IMR-90 (cell line): ENCODE data around the gene DNAJB8. TPM values are rescaled to one million over a fixed set of nuclear protein-coding genes. Genes with fewer than 3 reads are reported as not detected.

Experiments
- ATAC-seq: fragments of 200-7000 bp; cut with Tn5 transposase; 2 replicates; pipeline ENCODE4 v1.9.1; 2020; ENCODE audit warnings: low read depth, mild to moderate bottlenecking, moderate library complexity
- BruUV-seq: library from RNA; stranded (reverse); fragments of 400-500 nt; replicated peaks from 2 replicates; lab custom pipeline; 2021; lab: Mats Ljungman, UMichigan
- CTCF ChIA-PET: fragments of 300-600 bp; formaldehyde crosslinking; extraction: SDS; loops from one replicate; lab custom pipeline; 2021; ENCODE audit warnings: antibody characterized with exemption; lab: Yijun Ruan, JAX
- POLR2A ChIA-PET: fragments of 300-600 bp; sonication (Branson Sonifier 250); formaldehyde crosslinking; loops from one replicate; lab custom pipeline; 2022; ENCODE audit warnings: antibody characterized with exemption; ENCODE audit not compliant: unreplicated experiment; lab: Charles Lee
- DNase-seq: peaks from one replicate; pipeline ENCODE4 v3.0.0; 2013
- H2AFZ ChIP-seq: replicated peaks from 2 replicates; pipeline ENCODE3; 2013; ENCODE audit warnings: low read length, mild to moderate bottlenecking; ENCODE audit not compliant: poor library complexity
- H2AK5ac ChIP-seq: 2 replicates; pipeline ENCODE4 v1.6.1; 2013; ENCODE audit warnings: low read depth, low read length, inconsistent platforms
- H2AK9ac ChIP-seq: replicated peaks from 2 replicates; pipeline ENCODE3; 2013; ENCODE audit warnings: mild to moderate bottlenecking, low read depth, low read length, moderate library complexity; ENCODE audit not compliant: poor library complexity
- H2BK120ac ChIP-seq: 2 replicates; pipeline ENCODE4 v1.6.1; 2013; ENCODE audit warnings: low read depth, low read length, inconsistent platforms
- H2BK15ac ChIP-seq: 3 replicates; pipeline ENCODE4 v1.6.1; 2013; ENCODE audit warnings: low read depth, low read length, inconsistent platforms
- H2BK20ac ChIP-seq: 2 replicates; pipeline ENCODE4 v1.6.1; 2013; ENCODE audit warnings: low read depth, mild to moderate bottlenecking, inconsistent platforms, low read length, moderate library complexity
- H2BK5ac ChIP-seq: 2 replicates; pipeline ENCODE4 v1.6.1; 2013; ENCODE audit warnings: mild to moderate bottlenecking, low read depth, low read length, inconsistent platforms; ENCODE audit not compliant: poor library complexity, severe bottlenecking
- H3K14ac ChIP-seq: replicated peaks from 2 replicates; pipeline ENCODE4 v1.6.1; 2013; ENCODE audit warnings: low read depth, low read length, inconsistent platforms
- H3K18ac ChIP-seq: 2 replicates; pipeline ENCODE4 v1.6.1; 2013; ENCODE audit warnings: low read depth, low read length, control low read depth
- H3K23ac ChIP-seq: 2 replicates; pipeline ENCODE4 v1.6.1; 2013; ENCODE audit warnings: low read depth, low read length, inconsistent platforms
- H3K27ac ChIP-seq: 2 replicates; pipeline ENCODE4 v1.5.1; 2013; ENCODE audit warnings: mild to moderate bottlenecking, control low read depth, low read length; ENCODE audit not compliant: insufficient read depth
- H3K27me3 ChIP-seq: 2 replicates; pipeline ENCODE4 v1.6.1; 2013; ENCODE audit warnings: low read length; ENCODE audit not compliant: control insufficient read depth, insufficient read depth
- H3K36me3 ChIP-seq: 2 replicates; pipeline ENCODE4 v1.6.1; 2013; ENCODE audit warnings: low read length, mixed read lengths; ENCODE audit not compliant: control insufficient read depth, insufficient read depth
- H3K4ac ChIP-seq: 2 replicates; pipeline ENCODE4 v1.6.1; 2013; ENCODE audit warnings: low read depth, low read length, inconsistent platforms
- H3K4me1 ChIP-seq: 2 replicates; pipeline ENCODE4 v1.6.1; 2013; ENCODE audit warnings: low read length, mixed read lengths; ENCODE audit not compliant: control insufficient read depth, insufficient read depth
- H3K4me2 ChIP-seq: 2 replicates; pipeline ENCODE4 v1.6.1; 2013; ENCODE audit warnings: low read depth, mild to moderate bottlenecking, control low read depth, low read length, moderate library complexity
- H3K4me3 ChIP-seq: 2 replicates; pipeline ENCODE4 v1.5.1; 2013; ENCODE audit warnings: low read depth, mild to moderate bottlenecking, control low read depth, low read length, moderate library complexity; ENCODE audit not compliant: insufficient read depth
- H3K56ac ChIP-seq: 2 replicates; pipeline ENCODE4 v1.6.1; 2013; ENCODE audit warnings: low read length, inconsistent platforms; ENCODE audit not compliant: insufficient read depth; ENCODE audit errors: extremely low read depth
- H3K79me1 ChIP-seq, 2 experiments: 2 replicates each; pipeline ENCODE4 v1.6.1; 2013; ENCODE audit warnings: low read length in 2 of 2, inconsistent platforms in 1 of 2, low read depth in 1 of 2
- H3K9ac ChIP-seq: 2 replicates; pipeline ENCODE4 v1.6.1; 2013; ENCODE audit warnings: low read depth, low read length, control low read depth
- H3K9me1 ChIP-seq: 2 replicates; pipeline ENCODE4 v1.6.1; 2013; ENCODE audit warnings: low read length, inconsistent platforms; ENCODE audit not compliant: insufficient read depth
- H3K9me3 ChIP-seq: 2 replicates; pipeline ENCODE4 v1.6.1; 2013; ENCODE audit warnings: low read length; ENCODE audit not compliant: control insufficient read depth, insufficient read depth
- H4K20me1 ChIP-seq: 2 replicates; pipeline ENCODE4 v1.6.1; 2013; ENCODE audit warnings: low read length, inconsistent platforms; ENCODE audit not compliant: insufficient read depth
- H4K5ac ChIP-seq: 2 replicates; pipeline ENCODE4 v1.6.1; 2013; ENCODE audit warnings: mild to moderate bottlenecking, low read depth, low read length, control low read depth
- H4K8ac ChIP-seq, 2 experiments: 2 replicates each; pipeline ENCODE4 v1.6.1; 2013; ENCODE audit warnings: low read depth in 2 of 2, low read length in 2 of 2, control low read depth in 1 of 2, inconsistent platforms in 1 of 2
- H4K91ac ChIP-seq: 2 replicates; pipeline ENCODE4 v1.6.1; 2013; ENCODE audit warnings: low read depth, low read length, inconsistent platforms; ENCODE audit not compliant: insufficient read depth
- BHLHE40 ChIP-seq: fragments of 150-350 bp; IDR thresholded peaks from 2 replicates; pipeline ENCODE4 v1.6.1; 2016; ENCODE audit warnings: mild to moderate bottlenecking, low read depth, low read length
- CHD1 ChIP-seq: IDR thresholded peaks from 2 replicates; pipeline ENCODE4 v1.6.1; 2012; ENCODE audit warnings: low read depth, low read length, improper control_type of control experiment
- FOS ChIP-seq: fragments of 150-350 bp; IDR thresholded peaks from 2 replicates; pipeline ENCODE4 v1.6.1; 2016; ENCODE audit warnings: low read depth, low read length
- MAZ ChIP-seq: IDR thresholded peaks from 2 replicates; pipeline ENCODE4 v1.6.1; 2012; ENCODE audit warnings: low read depth, mild to moderate bottlenecking, low read length, improper control_type of control experiment, moderate library complexity, borderline replicate concordance
- MXI1 ChIP-seq: IDR thresholded peaks from 2 replicates; pipeline ENCODE4 v1.6.1; 2012; ENCODE audit warnings: low read depth, mild to moderate bottlenecking, low read length, moderate library complexity, borderline replicate concordance
- POLR2A ChIP-seq: IDR thresholded peaks from 2 replicates; pipeline ENCODE4 v1.6.1; 2012; ENCODE audit warnings: mild to moderate bottlenecking, low read depth, low read length
- RAD21 ChIP-seq: IDR thresholded peaks from 2 replicates; pipeline ENCODE4 v1.6.1; 2012; ENCODE audit warnings: low read length, improper control_type of control experiment
- RCOR1 ChIP-seq: IDR thresholded peaks from 2 replicates; pipeline ENCODE4 v1.6.1; 2012; ENCODE audit warnings: mild to moderate bottlenecking, low read length, improper control_type of control experiment; ENCODE audit not compliant: insufficient replicate concordance
- SMC3 ChIP-seq: fragments of 150-350 bp; IDR thresholded peaks from 2 replicates; pipeline ENCODE4 v1.6.1; 2016; ENCODE audit warnings: low read depth, mild to moderate bottlenecking, antibody characterized with exemption, low read length, moderate library complexity
- WGBS, 2 experiments: methylation state at CpG; one replicate each; pipeline versions ENCODE4 v1.1.5 to v1.1.7; 2013; ENCODE audit warnings: missing lambda C conversion rate in 2 of 2; ENCODE audit not compliant: insufficient read length in 1 of 2; ENCODE audit errors: extremely low coverage in 2 of 2; 5-methylcytosine and 5-hydroxymethylcytosine counted together
- dilution Hi-C: fragments of 300-500 bp; cut with HindIII; formaldehyde crosslinking; loops from one replicate; pipeline ENCODE4 v1.14.3; 2018; ENCODE audit warnings: low sequenced_read_pairs; ENCODE audit not compliant: unreplicated experiment
- in situ Hi-C: fragments of 300-500 bp; cut with MboI; formaldehyde crosslinking; loops from 3 replicates; pipeline ENCODE4 v1.14.3; 2019; ENCODE audit warnings: low sequenced_read_pairs, inconsistent platforms, mixed read lengths
- intact Hi-C: fragments of 100-400 bp; cut with micrococcal nuclease; formaldehyde crosslinking; loops from 2 replicates; pipeline ENCODE4 v1.10.0; 2022
- polyA plus RNA-seq, 3 experiments: library from polyadenylated mRNA; depleted of rRNA; stranded (reverse); fragments of >200 nt; gene quantifications; 2 replicates each; pipeline ENCODE4 v1.2.3, GENCODE V29; 2012; ENCODE audit warnings: low replicate concordance in 1 of 3
- total RNA-seq: library from RNA; depleted of rRNA; stranded (reverse); fragments of >200 nt; gene quantifications from 2 replicates; pipeline ENCODE4 v1.2.3, GENCODE V29; 2012
- TF ChIP-seq, protein P1 (sequence below): conservative IDR thresholded peaks from 2 replicates; pipeline ENCODE4 v1.5.1; 2012; ENCODE audit warnings: mild to moderate bottlenecking, low read depth, low read length, improper control_type of control experiment

DNAJB8 gene
- total and polyA plus RNA-seq, 2 of the 4 experiments (the other 2 are of a cell fraction), result not detected

GRCh38 chr3:128452678-128453275 lies 13.9 kb downstream of the DNAJB8 start:
- H3K23ac ChIP-seq, result no peak overlapping the region
- BruUV-seq, result no TSS peak
- H4K8ac ChIP-seq, result no peak overlapping the region
- H3K9me1 ChIP-seq, result no peaks in the 10 kb centered on the region
- no peak overlapping the region for H3K14ac ChIP-seq
- no peaks in the 10 kb centered on the region for H3K79me1 ChIP-seq
- no peak overlapping the region for H2BK120ac ChIP-seq
- H3K4me3 ChIP-seq, result no peak overlapping the region
- no peak overlapping the region for H2AK9ac ChIP-seq
- no peak overlapping the region for H2BK5ac ChIP-seq
- H3K27me3 ChIP-seq, result peaks cover 70% of the 10 kb centered on the region
- H3K4ac ChIP-seq, result no peak overlapping the region
- intact Hi-C loops, result no loop called here
- dilution Hi-C loops, result no loop called here
- 63% methylated on average over 6 of the region's 21 CpGs; no CpG with 5 or more reads in 1 of the 2 experiments for WGBS, 2 experiments
- no peak overlapping the region for H3K9ac ChIP-seq
- no peak overlapping the region for H2BK20ac ChIP-seq
- no peak overlapping the region for H3K18ac ChIP-seq
- H4K5ac ChIP-seq, result no peak overlapping the region
- TF ChIP-seq POLR2A (no peak), RAD21 (no peak), BHLHE40 (no peak), RCOR1 (no peak), FOS (no peak), SMC3 (no peak), MAZ (no peak), CHD1 (no peak), MXI1 (no peak)
- TF ChIP-seq, protein P1, sequence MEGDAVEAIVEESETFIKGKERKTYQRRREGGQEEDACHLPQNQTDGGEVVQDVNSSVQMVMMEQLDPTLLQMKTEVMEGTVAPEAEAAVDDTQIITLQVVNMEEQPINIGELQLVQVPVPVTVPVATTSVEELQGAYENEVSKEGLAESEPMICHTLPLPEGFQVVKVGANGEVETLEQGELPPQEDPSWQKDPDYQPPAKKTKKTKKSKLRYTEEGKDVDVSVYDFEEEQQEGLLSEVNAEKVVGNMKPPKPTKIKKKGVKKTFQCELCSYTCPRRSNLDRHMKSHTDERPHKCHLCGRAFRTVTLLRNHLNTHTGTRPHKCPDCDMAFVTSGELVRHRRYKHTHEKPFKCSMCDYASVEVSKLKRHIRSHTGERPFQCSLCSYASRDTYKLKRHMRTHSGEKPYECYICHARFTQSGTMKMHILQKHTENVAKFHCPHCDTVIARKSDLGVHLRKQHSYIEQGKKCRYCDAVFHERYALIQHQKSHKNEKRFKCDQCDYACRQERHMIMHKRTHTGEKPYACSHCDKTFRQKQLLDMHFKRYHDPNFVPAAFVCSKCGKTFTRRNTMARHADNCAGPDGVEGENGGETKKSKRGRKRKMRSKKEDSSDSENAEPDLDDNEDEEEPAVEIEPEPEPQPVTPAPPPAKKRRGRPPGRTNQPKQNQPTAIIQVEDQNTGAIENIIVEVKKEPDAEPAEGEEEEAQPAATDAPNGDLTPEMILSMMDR, result no peak
- DNase-seq (no peak), ATAC-seq (no peak)
- no peak overlapping the region for H2AFZ ChIP-seq
- H3K4me2 ChIP-seq, result no peak overlapping the region
- H4K91ac ChIP-seq, result no peak overlapping the region
- peaks cover 2% of the 10 kb centered on the region; the same call in 1 of the 2 replicates for H3K9me3 ChIP-seq
- no peaks in the 10 kb centered on the region; the same call in 1 of the 2 replicates for H4K20me1 ChIP-seq
- H3K36me3 ChIP-seq, result no peaks in the 10 kb centered on the region
- H3K4me1 ChIP-seq, result no peaks in the 10 kb centered on the region
- no peak overlapping the region for H3K27ac ChIP-seq
- H2AK5ac ChIP-seq, result no peak overlapping the region
- H3K56ac ChIP-seq, result no peak overlapping the region
- H2BK15ac ChIP-seq, result no peak overlapping the region
- ChIA-PET POLR2A (no interaction called here), CTCF (no interaction called here)
- in situ Hi-C loops, result no loop called here
